ENCODE data around the gene GMDS. TPM values are rescaled to one million over a fixed set of nuclear protein-coding genes. Genes with fewer than 3 reads are reported as not detected.
A peak's percentile ranks its signal among the peaks of the same experiment; 100 is the strongest.

GMDS gene
- polyA plus RNA-seq, 1 of the 3 experiments (the other 2 are of a cell fraction): 12.3 TPM

DNA sequence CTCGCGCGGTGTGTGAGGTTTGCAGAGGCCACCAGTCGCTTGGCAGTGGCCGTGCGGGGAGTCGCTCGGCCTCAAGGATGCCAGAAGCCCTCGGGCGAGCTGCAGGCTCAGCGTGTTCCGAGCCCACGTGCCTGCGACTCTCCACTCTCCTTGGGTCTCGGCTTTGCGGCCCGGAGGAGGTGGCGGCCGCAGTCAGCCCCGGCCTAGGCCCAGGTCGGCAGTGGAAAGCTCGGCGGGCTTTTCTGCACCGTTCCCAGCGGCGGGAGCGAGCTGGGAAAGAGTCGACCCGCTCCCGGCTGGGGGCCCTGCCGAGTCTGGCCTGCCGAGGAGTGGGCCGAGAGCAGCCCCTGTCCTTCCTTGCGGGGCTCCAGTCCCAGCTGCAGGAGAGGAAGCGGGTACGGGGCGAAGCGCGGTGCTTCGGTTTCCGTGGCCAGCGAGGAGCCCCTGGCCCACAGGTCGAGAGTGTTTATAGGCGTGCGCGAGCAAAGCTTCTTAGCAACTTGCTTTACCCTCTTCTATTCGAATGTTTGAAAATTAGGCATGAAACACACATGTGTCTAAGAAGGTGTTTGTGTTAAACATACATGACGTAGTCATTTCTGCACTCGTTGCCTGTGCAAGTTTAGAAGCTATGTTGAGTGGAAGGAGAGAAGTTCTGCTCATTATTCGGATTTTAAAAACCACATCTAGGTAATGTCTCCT is 630.1 kb downstream of the GMDS start:
- ChIA-PET CTCF (interaction anchor here (0.7 to 2.8 kb wide), 14 partner anchors 9 to 834 kb away, joined by 3 to 12 read pairs (median 3); no protein-coding TSS in a partner anchor), POLR2A (no interaction called here)
- H3K4me2 ChIP-seq: peak overlapping the region; percentile 95; the same call in 1 of the 2 replicates
- H3K27me3 ChIP-seq (ENCODE audit: insufficient read depth): no peaks in the 10 kb centered on the region
- peaks cover 15% of the 10 kb centered on the region for H3F3A ChIP-seq (replicated peaks; ENCODE audit: insufficient read depth)
- peak; percentile 63 for DNase-seq
- H3K4me1 ChIP-seq (ENCODE audit: control insufficient read depth in 1 of 2, insufficient read depth in 2 of 2, low read depth in 1 of 2, low read length in 1 of 2): peaks cover 0 to 2% of the 10 kb centered on the region in 2 experiments; a peak in 1 of 4 replicates
- H3K9ac ChIP-seq: no peak overlapping the region
- WGBS (ENCODE audit: low lambda C conversion rate): 76% methylated on average over 36 of the region's 50 CpGs
- H2AFZ ChIP-seq (ENCODE audit: low read depth): no peak overlapping the region
- peaks cover 0 to 7% of the 10 kb centered on the region in 2 experiments for H3K36me3 ChIP-seq (replicated peaks in 1 of 2; ENCODE audit: control insufficient read depth in 1 of 2, insufficient read depth in 2 of 2, low read length in 1 of 2)
- peak overlapping the region in 1 of 2 experiments; percentile 28; a peak in 1 of 4 replicates for H3K27ac ChIP-seq (ENCODE audit: low read depth in 2 of 2, low read length in 1 of 2)
- TF ChIP-seq, protein P1, sequence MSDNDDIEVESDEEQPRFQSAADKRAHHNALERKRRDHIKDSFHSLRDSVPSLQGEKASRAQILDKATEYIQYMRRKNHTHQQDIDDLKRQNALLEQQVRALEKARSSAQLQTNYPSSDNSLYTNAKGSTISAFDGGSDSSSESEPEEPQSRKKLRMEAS (IDR thresholded peaks at IDR 0.05; ENCODE audit: low read depth): no peak
- TF ChIP-seq RXRA (IDR thresholded peaks at IDR 0.05; ENCODE audit: borderline replicate concordance, low read depth): no peak
- no peak for TF ChIP-seq FOXJ3 (CRISPR knock-in tag; IDR thresholded peaks at IDR 0.05)
- TF ChIP-seq GABPA (IDR thresholded peaks at IDR 0.05; ENCODE audit: low read depth): no peak
- no peak for TF ChIP-seq FOSL2 (IDR thresholded peaks at IDR 0.05; ENCODE audit: borderline replicate concordance, low read depth)
- TF ChIP-seq TAF1 (IDR thresholded peaks at IDR 0.05; ENCODE audit: borderline replicate concordance, low read depth, low read length): no peak
- TF ChIP-seq, protein P2, sequence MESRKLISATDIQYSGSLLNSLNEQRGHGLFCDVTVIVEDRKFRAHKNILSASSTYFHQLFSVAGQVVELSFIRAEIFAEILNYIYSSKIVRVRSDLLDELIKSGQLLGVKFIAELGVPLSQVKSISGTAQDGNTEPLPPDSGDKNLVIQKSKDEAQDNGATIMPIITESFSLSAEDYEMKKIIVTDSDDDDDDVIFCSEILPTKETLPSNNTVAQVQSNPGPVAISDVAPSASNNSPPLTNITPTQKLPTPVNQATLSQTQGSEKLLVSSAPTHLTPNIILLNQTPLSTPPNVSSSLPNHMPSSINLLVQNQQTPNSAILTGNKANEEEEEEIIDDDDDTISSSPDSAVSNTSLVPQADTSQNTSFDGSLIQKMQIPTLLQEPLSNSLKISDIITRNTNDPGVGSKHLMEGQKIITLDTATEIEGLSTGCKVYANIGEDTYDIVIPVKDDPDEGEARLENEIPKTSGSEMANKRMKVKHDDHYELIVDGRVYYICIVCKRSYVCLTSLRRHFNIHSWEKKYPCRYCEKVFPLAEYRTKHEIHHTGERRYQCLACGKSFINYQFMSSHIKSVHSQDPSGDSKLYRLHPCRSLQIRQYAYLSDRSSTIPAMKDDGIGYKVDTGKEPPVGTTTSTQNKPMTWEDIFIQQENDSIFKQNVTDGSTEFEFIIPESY (IDR thresholded peaks at IDR 0.05; ENCODE audit: borderline replicate concordance, low read depth): no peak
- no peak for TF ChIP-seq EZH2phosphoT487 (IDR thresholded peaks at IDR 0.05; ENCODE audit: borderline replicate concordance, low read depth)
- no peak for TF ChIP-seq RCOR1 (IDR thresholded peaks at IDR 0.05; ENCODE audit: low read length)
- TF ChIP-seq MXI1 (IDR thresholded peaks at IDR 0.05; ENCODE audit: low read depth, low read length): no peak
- no peak for TF ChIP-seq SIN3A (IDR thresholded peaks at IDR 0.05; ENCODE audit: borderline replicate concordance, low read depth, low read length)
- TF ChIP-seq YY1 (IDR thresholded peaks at IDR 0.05; ENCODE audit: low read depth): no peak
- TF ChIP-seq MEF2A (IDR thresholded peaks at IDR 0.05; ENCODE audit: borderline replicate concordance, low read depth): no peak
- TF ChIP-seq, protein P3, sequence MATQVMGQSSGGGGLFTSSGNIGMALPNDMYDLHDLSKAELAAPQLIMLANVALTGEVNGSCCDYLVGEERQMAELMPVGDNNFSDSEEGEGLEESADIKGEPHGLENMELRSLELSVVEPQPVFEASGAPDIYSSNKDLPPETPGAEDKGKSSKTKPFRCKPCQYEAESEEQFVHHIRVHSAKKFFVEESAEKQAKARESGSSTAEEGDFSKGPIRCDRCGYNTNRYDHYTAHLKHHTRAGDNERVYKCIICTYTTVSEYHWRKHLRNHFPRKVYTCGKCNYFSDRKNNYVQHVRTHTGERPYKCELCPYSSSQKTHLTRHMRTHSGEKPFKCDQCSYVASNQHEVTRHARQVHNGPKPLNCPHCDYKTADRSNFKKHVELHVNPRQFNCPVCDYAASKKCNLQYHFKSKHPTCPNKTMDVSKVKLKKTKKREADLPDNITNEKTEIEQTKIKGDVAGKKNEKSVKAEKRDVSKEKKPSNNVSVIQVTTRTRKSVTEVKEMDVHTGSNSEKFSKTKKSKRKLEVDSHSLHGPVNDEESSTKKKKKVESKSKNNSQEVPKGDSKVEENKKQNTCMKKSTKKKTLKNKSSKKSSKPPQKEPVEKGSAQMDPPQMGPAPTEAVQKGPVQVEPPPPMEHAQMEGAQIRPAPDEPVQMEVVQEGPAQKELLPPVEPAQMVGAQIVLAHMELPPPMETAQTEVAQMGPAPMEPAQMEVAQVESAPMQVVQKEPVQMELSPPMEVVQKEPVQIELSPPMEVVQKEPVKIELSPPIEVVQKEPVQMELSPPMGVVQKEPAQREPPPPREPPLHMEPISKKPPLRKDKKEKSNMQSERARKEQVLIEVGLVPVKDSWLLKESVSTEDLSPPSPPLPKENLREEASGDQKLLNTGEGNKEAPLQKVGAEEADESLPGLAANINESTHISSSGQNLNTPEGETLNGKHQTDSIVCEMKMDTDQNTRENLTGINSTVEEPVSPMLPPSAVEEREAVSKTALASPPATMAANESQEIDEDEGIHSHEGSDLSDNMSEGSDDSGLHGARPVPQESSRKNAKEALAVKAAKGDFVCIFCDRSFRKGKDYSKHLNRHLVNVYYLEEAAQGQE (IDR thresholded peaks at IDR 0.05; ENCODE audit: low read depth, low read length): no peak
- H3K9me2 ChIP-seq: no peaks in the 10 kb centered on the region
- H4K20me1 ChIP-seq (ENCODE audit: insufficient read depth): peaks cover 23% of the 10 kb centered on the region; the same call in 1 of the 2 replicates
- no peaks in the 10 kb centered on the region for H3K9me3 ChIP-seq
- H3K4me3 ChIP-seq (ENCODE audit: low read depth in 2 of 2, low read length in 1 of 2): peak overlapping the region; percentile 70 to 90; a peak in 3 of 4 replicates
- H3K79me2 ChIP-seq (ENCODE audit: insufficient read depth): peaks cover 45% of the 10 kb centered on the region

Data from SK-N-SH (cell line).